Coronary artery (tissue), 2 donors: ENCODE data around the gene MDM1.

Experiments used
- DNase-seq: peaks from one replicate; pipeline ENCODE4 v3.0.0-alpha.2; 2017; ENCODE audit warnings: low spot score
- H3K27ac ChIP-seq, 2 donors: fragments of 200-600 bp; sonication (generic); one replicate each; pipeline ENCODE4 v1.5.1; 2016 to 2019
- H3K4me3 ChIP-seq: fragments of 200-600 bp; sonication (generic); 2 replicates; pipeline ENCODE4 v1.5.1; 2016; ENCODE audit warnings: mild to moderate bottlenecking, moderate library complexity
- TF ChIP-seq, protein P1 (sequence below): fragments of 200-600 bp; sonication (generic); IDR thresholded peaks from one replicate; pipeline ENCODE4 v1.5.1; 2019; ENCODE audit warnings: antibody characterized with exemption

Gene MDM1

DNA sequence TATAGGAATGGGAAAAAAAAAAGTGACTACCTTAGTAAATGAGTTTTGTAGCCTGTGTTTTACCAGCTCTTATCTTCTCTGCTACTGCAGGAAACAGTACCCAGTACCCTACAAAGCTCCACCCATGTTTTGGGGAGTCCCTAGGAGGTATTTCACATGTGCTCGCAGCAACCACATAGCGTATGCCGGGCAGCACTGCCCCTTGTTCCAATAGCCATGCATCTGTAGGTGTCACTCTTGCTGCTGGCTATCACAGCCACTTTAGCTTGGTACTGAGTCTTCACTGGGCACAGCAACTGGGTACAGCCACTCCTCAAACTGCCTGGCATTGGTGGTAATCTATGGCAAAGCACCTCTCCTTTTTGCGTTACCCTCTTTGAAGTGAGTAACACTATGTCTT lies 2.0 kb upstream of the MDM1 start:
- TF ChIP-seq, protein P1, sequence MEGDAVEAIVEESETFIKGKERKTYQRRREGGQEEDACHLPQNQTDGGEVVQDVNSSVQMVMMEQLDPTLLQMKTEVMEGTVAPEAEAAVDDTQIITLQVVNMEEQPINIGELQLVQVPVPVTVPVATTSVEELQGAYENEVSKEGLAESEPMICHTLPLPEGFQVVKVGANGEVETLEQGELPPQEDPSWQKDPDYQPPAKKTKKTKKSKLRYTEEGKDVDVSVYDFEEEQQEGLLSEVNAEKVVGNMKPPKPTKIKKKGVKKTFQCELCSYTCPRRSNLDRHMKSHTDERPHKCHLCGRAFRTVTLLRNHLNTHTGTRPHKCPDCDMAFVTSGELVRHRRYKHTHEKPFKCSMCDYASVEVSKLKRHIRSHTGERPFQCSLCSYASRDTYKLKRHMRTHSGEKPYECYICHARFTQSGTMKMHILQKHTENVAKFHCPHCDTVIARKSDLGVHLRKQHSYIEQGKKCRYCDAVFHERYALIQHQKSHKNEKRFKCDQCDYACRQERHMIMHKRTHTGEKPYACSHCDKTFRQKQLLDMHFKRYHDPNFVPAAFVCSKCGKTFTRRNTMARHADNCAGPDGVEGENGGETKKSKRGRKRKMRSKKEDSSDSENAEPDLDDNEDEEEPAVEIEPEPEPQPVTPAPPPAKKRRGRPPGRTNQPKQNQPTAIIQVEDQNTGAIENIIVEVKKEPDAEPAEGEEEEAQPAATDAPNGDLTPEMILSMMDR: no peak
- DNase-seq: no peak

GRCh38 chr12:68332728-68333630 lies 817 bp upstream of the MDM1 start:
- peak overlapping the region; percentile 3 to 81 for H3K27ac ChIP-seq
- DNase-seq: no peak
- TF ChIP-seq, protein P1: no peak
- peak overlapping the region; percentile 93 for H3K4me3 ChIP-seq

More for the DNA sequence above, 2.0 kb upstream of the MDM1 start:
- no peak overlapping the region for H3K4me3 ChIP-seq
- no peak overlapping the region for H3K27ac ChIP-seq

GRCh38 chr12:68331500-68331868 lies 678 bp downstream of the MDM1 start:
- Histone ChIP-seq H3K4me3 (peak overlapping the region; percentile 93), H3K27ac (no peak overlapping the region)
- DNase-seq: no peak
- TF ChIP-seq, protein P1: no peak

DNA sequence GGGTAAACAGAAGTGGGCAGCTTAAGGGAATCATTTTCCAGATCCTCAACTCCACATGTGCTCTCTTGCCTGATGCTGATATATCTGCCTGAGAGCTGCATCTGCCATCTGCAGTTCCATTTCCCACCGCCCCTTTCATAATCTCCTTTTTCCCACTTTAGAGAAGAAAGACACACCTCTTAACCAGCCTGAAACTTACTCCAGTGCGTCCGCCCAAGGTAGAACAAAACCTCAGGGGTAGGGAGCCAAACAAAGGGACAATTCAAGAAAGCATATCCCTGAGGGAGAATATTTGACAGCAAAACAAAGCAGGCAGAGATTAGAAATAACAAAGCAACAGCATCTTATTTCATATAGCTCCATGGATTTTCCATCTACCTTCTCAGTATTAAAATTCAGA lies 4.3 kb downstream of the MDM1 start:
- H3K27ac ChIP-seq: no peak overlapping the region
- DNase-seq: no peak
- TF ChIP-seq, protein P1: no peak
- no peak overlapping the region for H3K4me3 ChIP-seq

GRCh38 chr12:68326716-68327115 lies 5.4 kb downstream of the MDM1 start:
- Histone ChIP-seq H3K27ac (no peak overlapping the region), H3K4me3 (no peak overlapping the region)
- TF ChIP-seq, protein P1: no peak
- no peak for DNase-seq

- TF ChIP-seq, protein P1: no peak
- Histone ChIP-seq H3K27ac (no peak overlapping the region), H3K4me3 (no peak overlapping the region)
- no peak for DNase-seq
These were observed 6.2 kb downstream of the MDM1 start for GRCh38 chr12:68325966-68326365.

GRCh38 chr12:68324531-68324930 lies 7.6 kb downstream of the MDM1 start:
- TF ChIP-seq, protein P1: no peak
- no peak for DNase-seq
- no peak overlapping the region for H3K4me3 ChIP-seq
- no peak overlapping the region for H3K27ac ChIP-seq
